PC-3 (cell line): ENCODE measurements around the gene SSMEM1. TPM values are rescaled to one million over a fixed set of nuclear protein-coding genes. Genes with fewer than 3 reads are reported as not detected.

Source experiments
- ATAC-seq: fragments of 200-7000 bp; cut with Tn5 transposase; 2 replicates; pipeline ENCODE4 v1.9.1; 2020; ENCODE audit warnings: mild to moderate bottlenecking, moderate library complexity
- BruUV-seq: library from RNA; stranded (reverse); fragments of 400-500 nt; replicated peaks from 2 replicates; lab custom pipeline; 2021; lab: Mats Ljungman, UMichigan
- CTCF ChIA-PET: fragments of 300-600 bp; sonication (Branson Sonifier 250); formaldehyde crosslinking; loops from one replicate; lab custom pipeline; 2022; ENCODE audit warnings: antibody characterized with exemption; lab: Charles Lee
- POLR2A ChIA-PET: fragments of 300-600 bp; sonication (Branson Sonifier 250); formaldehyde crosslinking; loops from one replicate; lab custom pipeline; 2022; ENCODE audit warnings: antibody characterized with exemption; ENCODE audit not compliant: unreplicated experiment; lab: Charles Lee
- DNase-seq: peaks from one replicate; pipeline ENCODE4 v3.0.0-alpha.2; 2015
- H2AFZ ChIP-seq: fragments of 300-600 bp; sonication (generic); 2 replicates; pipeline ENCODE4 v1.6.0; 2016; ENCODE audit warnings: antibody characterized with exemption, low read length
- H3F3A ChIP-seq: fragments of 300-600 bp; sonication (generic); one replicate; pipeline ENCODE4 v1.6.0; 2017; ENCODE audit warnings: antibody characterized with exemption, low read length, control low read depth, mild to moderate bottlenecking; ENCODE audit not compliant: unreplicated experiment
- H3K27ac ChIP-seq: fragments of 300-600 bp; sonication (generic); 2 replicates; pipeline ENCODE4 v1.5.1; 2016; ENCODE audit warnings: mild to moderate bottlenecking, low read length
- H3K27me3 ChIP-seq: fragments of 300-600 bp; sonication (generic); 2 replicates; pipeline ENCODE4 v1.6.1; 2016; ENCODE audit warnings: low read length, mixed read lengths
- H3K36me3 ChIP-seq: fragments of 300-600 bp; sonication (generic); 2 replicates; pipeline ENCODE4 v1.6.1; 2016; ENCODE audit warnings: low read depth, mixed run types, low read length, mixed read lengths
- H3K4me1 ChIP-seq: fragments of 300-600 bp; sonication (generic); 2 replicates; pipeline ENCODE4 v1.5.1; 2016; ENCODE audit warnings: low read length; ENCODE audit not compliant: insufficient read depth
- H3K4me2 ChIP-seq: fragments of 300-600 bp; sonication (generic); 2 replicates; pipeline ENCODE4 v1.6.0; 2016; ENCODE audit warnings: low read length
- H3K4me3 ChIP-seq: fragments of 300-600 bp; sonication (generic); 2 replicates; pipeline ENCODE4 v1.5.1; 2016; ENCODE audit warnings: mild to moderate bottlenecking, low read length, mixed read lengths
- H3K79me2 ChIP-seq: fragments of 300-600 bp; sonication (generic); 2 replicates; pipeline ENCODE4 v1.6.1; 2017; ENCODE audit warnings: low read length, mixed read lengths
- H3K9ac ChIP-seq: fragments of 300-600 bp; sonication (generic); 2 replicates; pipeline ENCODE4 v1.6.0; 2016; ENCODE audit warnings: mild to moderate bottlenecking, low read length
- H3K9me2 ChIP-seq: fragments of 300-600 bp; sonication (generic); replicated peaks from 2 replicates; pipeline ENCODE4 v1.6.1; 2016; ENCODE audit warnings: mixed run types, low read length, mixed read lengths
- H3K9me3 ChIP-seq: fragments of 300-600 bp; sonication (generic); 2 replicates; pipeline ENCODE4 v1.6.1; 2016; ENCODE audit warnings: low read length, mixed read lengths
- H4K20me1 ChIP-seq: fragments of 300-600 bp; sonication (generic); 2 replicates; pipeline ENCODE4 v1.6.1; 2016; ENCODE audit warnings: low read length, mixed read lengths
- EZH2 ChIP-seq: fragments of 300-600 bp; sonication (generic); IDR thresholded peaks from one replicate; pipeline ENCODE4 v1.6.1; 2017; ENCODE audit warnings: antibody characterized with exemption, mild to moderate bottlenecking, low read length; ENCODE audit not compliant: unreplicated experiment
- EZH2phosphoT487 ChIP-seq: fragments of 300-600 bp; sonication (generic); IDR thresholded peaks from 2 replicates; pipeline ENCODE4 v1.6.1; 2018; ENCODE audit warnings: mild to moderate bottlenecking, antibody characterized with exemption, low read length, borderline replicate concordance
- intact Hi-C: fragments of 100-400 bp; cut with micrococcal nuclease; formaldehyde crosslinking; loops from 2 replicates; pipeline ENCODE4 v1.9.0; 2023
- total RNA-seq: library from RNA; depleted of rRNA; stranded (reverse); fragments of >200 nt; gene quantifications from 2 replicates; pipeline ENCODE4 v1.2.3, GENCODE V29; 2014
- TF ChIP-seq, protein P1 (sequence below): fragments of 300-600 bp; sonication (generic); conservative IDR thresholded peaks from 2 replicates; pipeline ENCODE4 v1.5.1; 2017; ENCODE audit warnings: antibody characterized with exemption, low read depth, mild to moderate bottlenecking, low read length

Gene SSMEM1
- total RNA-seq, 1 experiment from 2014 or later: not detected

DNA sequence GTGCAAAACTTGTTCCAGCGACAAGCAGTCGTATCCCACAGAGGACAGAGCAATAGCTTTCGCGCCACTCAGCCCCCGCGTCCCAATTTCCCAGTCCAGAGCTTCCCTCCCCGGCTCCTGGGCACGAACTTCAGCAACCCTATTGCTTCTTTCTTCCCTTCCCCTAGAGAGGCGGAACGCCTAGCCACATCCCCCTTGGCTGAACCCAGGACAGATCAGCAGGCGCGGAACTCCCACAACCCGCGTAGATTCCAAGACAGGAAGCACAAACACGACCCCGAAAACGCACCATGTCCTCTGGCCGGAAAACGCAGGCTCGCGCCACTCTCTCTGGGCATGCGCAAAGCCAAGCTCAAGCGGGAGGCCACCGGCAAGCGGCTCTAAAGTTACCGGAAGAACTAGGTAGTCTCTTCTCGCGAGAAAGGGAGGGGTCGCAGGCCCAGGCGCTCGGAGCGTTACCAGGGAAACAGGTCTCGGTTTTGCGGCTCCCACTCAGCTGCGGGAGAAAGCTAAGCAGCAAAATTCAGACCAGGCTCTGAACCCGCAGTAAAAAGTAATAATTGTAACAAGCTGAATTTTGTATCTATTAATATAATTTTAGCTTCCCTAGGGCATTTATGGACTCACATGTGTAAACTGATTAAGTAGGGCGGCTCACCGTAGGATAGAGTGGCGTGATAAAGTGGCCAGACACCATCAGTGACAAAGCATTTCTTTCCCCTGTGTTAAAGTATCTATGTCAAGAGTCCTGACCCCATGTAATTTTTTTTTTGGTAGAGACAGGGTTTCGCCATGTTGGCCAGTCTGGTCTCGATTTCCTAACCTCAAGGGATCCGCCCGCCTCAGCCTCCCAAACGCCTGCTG, 2.3 kb upstream of the SSMEM1 start, which contains the start of gene TMEM209:
Gene TMEM209 (minus strand): TSS at position 323 of the 864 bp plus-strand sequence. CDS start 31 bp downstream, at position 292.
- H2AFZ ChIP-seq: peak within 1 kb of the TSS; percentile 80
- H3F3A ChIP-seq: no peaks in the 10 kb centered on the region
- no peaks in the 10 kb centered on the region for H3K9me3 ChIP-seq
- peak within 1 kb of the TSS; percentile 83 for H3K27ac ChIP-seq
- no peaks in the 10 kb centered on the region for H3K27me3 ChIP-seq
- TSS peak; percentile 99 for BruUV-seq
- peak; percentile 96 for ATAC-seq
- intact Hi-C loops: no loop called here
- H3K4me2 ChIP-seq: peak within 1 kb of the TSS; percentile 99
- peak; percentile 96 for DNase-seq
- peaks cover 14% of the 10 kb centered on the region for H3K4me1 ChIP-seq
- ChIA-PET CTCF (interaction anchor here (0.5 to 1.1 kb wide), 2 partner anchors 552 to 626 kb away, joined by 3 to 4 read pairs; no protein-coding TSS in a partner anchor), POLR2A (interaction anchor here (0.5 to 1.2 kb wide), 7 partner anchors 18 to 517 kb away, joined by 3 to 13 read pairs (median 4); partner anchors contain the start of genes CPA4 and KLHDC10)
- H3K9ac ChIP-seq: peak within 1 kb of the TSS; percentile 99
- peaks cover 15% of the 10 kb centered on the region for H3K36me3 ChIP-seq
- no peaks in the 10 kb centered on the region for H4K20me1 ChIP-seq
- peaks cover 27% of the 10 kb centered on the region for H3K79me2 ChIP-seq
- TF ChIP-seq EZH2phosphoT487 (no peak), EZH2 (no peak)
- H3K4me3 ChIP-seq: peak within 1 kb of the TSS; percentile 81
- H3K9me2 ChIP-seq: no peaks in the 10 kb centered on the region

DNA sequence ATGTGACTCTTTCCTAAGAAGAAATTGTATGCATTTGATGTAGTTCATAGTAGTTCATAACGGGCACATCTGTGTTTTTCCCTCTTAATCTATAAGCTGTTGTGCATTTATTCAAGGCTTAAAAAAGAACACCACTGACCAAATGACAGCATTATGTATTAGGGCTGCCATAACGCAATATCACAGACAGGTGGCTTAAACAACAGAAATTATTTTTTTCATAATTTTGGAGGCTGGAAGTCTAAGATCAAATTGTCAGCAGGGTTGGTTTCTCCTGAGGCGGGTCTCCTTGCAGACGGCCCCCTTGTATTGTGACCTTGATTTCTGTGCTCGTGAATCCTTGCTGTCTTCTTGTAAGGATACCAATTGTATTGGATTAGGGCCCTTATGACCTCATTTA, 627 bp upstream of the SSMEM1 start:
- ChIA-PET POLR2A (no interaction called here), CTCF (no interaction called here)
- Histone ChIP-seq H3K4me3 (no peak overlapping the region), H3K27ac (no peak overlapping the region), H3K79me2 (peaks cover 23% of the 10 kb centered on the region), H3K9me2 (no peaks in the 10 kb centered on the region), H3K36me3 (peaks cover 5% of the 10 kb centered on the region; the same call in 1 of the 2 replicates), H3F3A (no peaks in the 10 kb centered on the region), H3K4me1 (peaks cover 20% of the 10 kb centered on the region), H3K9me3 (no peaks in the 10 kb centered on the region), H3K4me2 (no peak overlapping the region), H3K27me3 (no peaks in the 10 kb centered on the region), H2AFZ (no peak overlapping the region), H4K20me1 (no peaks in the 10 kb centered on the region), H3K9ac (no peak overlapping the region)
- no peak for TF ChIP-seq EZH2phosphoT487
- TF ChIP-seq, protein P1, sequence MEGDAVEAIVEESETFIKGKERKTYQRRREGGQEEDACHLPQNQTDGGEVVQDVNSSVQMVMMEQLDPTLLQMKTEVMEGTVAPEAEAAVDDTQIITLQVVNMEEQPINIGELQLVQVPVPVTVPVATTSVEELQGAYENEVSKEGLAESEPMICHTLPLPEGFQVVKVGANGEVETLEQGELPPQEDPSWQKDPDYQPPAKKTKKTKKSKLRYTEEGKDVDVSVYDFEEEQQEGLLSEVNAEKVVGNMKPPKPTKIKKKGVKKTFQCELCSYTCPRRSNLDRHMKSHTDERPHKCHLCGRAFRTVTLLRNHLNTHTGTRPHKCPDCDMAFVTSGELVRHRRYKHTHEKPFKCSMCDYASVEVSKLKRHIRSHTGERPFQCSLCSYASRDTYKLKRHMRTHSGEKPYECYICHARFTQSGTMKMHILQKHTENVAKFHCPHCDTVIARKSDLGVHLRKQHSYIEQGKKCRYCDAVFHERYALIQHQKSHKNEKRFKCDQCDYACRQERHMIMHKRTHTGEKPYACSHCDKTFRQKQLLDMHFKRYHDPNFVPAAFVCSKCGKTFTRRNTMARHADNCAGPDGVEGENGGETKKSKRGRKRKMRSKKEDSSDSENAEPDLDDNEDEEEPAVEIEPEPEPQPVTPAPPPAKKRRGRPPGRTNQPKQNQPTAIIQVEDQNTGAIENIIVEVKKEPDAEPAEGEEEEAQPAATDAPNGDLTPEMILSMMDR: peak; percentile 23; the same call in 1 of the 2 replicates
- intact Hi-C loops: no loop called here
- no TSS peak for BruUV-seq
- DNase-seq: no peak
- no peak for ATAC-seq

DNA sequence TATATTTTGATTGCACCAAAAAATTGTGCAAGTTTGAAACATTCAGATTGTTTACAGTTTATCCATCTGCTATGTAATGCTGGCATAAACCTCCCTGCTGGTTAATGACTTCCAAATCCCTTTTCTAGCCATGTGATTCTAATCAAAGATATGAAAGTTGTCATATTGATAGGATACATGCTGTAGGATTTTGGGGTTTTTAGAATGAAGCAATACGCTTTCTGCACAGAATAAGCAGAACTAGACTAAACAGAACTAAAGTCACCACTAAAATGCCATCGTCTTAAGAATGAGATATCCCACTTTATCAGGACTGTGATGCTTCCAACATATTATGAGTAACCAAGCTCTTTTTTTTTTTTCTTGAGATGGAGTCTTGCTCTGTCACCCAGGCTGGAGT, 856 bp downstream of the SSMEM1 start:
- DNase-seq (no peak), ATAC-seq (no peak)
- Histone ChIP-seq H2AFZ (no peak overlapping the region), H3K27me3 (no peaks in the 10 kb centered on the region), H3K4me1 (peaks cover 20% of the 10 kb centered on the region), H3K79me2 (peaks cover 16% of the 10 kb centered on the region), H3K27ac (no peak overlapping the region), H4K20me1 (no peaks in the 10 kb centered on the region), H3K36me3 (no peaks in the 10 kb centered on the region; the same call in 1 of the 2 replicates), H3F3A (no peaks in the 10 kb centered on the region), H3K9ac (no peak overlapping the region), H3K4me2 (no peak overlapping the region), H3K9me2 (no peaks in the 10 kb centered on the region), H3K4me3 (no peak overlapping the region), H3K9me3 (no peaks in the 10 kb centered on the region)
- ChIA-PET POLR2A (no interaction called here), CTCF (no interaction called here)
- BruUV-seq: no TSS peak
- intact Hi-C loops: no loop called here
- TF ChIP-seq, protein P1: no peak
- TF ChIP-seq EZH2 (no peak), EZH2phosphoT487 (no peak)
